Stomach smooth muscle (tissue), 2 donors: Measurements from ENCODE around the gene EXOC4.

Source experiments
- H3K27ac ChIP-seq: one replicate; pipeline ENCODE4 v1.7.0; 2013; ENCODE audit warnings: mild to moderate bottlenecking, low read length, inconsistent platforms
- H3K27me3 ChIP-seq, 2 donors: one replicate each; pipeline ENCODE4 v1.7.0; 2013; ENCODE audit warnings: low read length in 2 of 2; ENCODE audit not compliant: insufficient read depth in 2 of 2, control insufficient read depth in 1 of 2
- H3K36me3 ChIP-seq, 2 donors: one replicate each; pipeline ENCODE4 v1.7.0; 2013; ENCODE audit warnings: low read length in 2 of 2; ENCODE audit not compliant: control insufficient read depth in 2 of 2, insufficient read depth in 2 of 2
- H3K4me1 ChIP-seq: one replicate; pipeline ENCODE4 v1.7.0; 2013; ENCODE audit warnings: low read length; ENCODE audit not compliant: control insufficient read depth, insufficient read depth
- H3K4me3 ChIP-seq, 2 donors: one replicate each; pipeline ENCODE4 v1.7.0; 2013; ENCODE audit warnings: low read length in 2 of 2
- H3K9ac ChIP-seq, 2 donors: one replicate each; pipeline ENCODE4 v1.7.0; 2013; ENCODE audit warnings: low read length in 2 of 2, mild to moderate bottlenecking in 1 of 2
- H3K9me3 ChIP-seq, 2 donors: one replicate each; pipeline ENCODE4 v1.7.0; 2013; ENCODE audit warnings: low read length in 2 of 2; ENCODE audit not compliant: control insufficient read depth in 2 of 2
- donor health status: healthy.
- donor health status: Pancreatic carcinoma.

Gene EXOC4

DNA sequence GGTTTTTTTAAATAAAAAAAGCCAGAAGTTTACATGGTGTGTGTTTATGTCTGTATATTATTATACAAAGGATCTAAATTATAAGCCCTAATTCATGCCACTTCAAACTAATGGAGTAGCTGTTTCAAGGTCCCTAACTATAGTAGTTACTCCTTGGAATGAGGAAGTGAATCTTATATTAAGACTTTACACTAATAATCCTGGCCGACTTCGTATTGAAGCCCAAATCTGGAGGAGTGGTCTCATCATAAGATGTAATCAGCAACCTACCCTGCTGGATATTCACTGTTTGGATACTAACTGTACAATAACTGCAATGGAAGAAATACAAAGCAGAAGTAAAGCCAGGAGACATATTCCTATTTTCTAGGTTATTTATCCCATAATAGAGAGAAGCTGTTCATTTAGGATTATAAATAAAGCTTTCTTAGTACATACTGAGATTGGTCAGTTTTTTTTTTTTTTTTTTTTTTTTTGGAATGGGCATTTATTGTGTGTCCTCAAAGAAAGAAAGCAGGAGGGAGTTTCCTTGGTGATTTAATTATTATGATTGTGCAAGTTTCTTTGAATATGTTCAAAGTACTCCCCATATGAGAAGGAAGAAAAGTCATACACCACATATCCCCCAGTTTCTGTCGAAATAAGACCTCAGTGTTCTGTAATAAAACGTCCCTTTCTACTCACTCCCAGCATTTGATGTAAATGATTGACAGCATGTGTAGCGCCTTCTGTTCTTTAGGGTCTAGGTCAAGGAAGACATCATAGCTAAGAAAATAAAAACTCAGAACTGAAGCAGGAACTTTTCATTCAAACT, 397.8 kb downstream of the EXOC4 start:
- Histone ChIP-seq H3K27me3 (no peaks in the 10 kb centered on the region), H3K9ac (no peak overlapping the region), H3K4me1 (no peaks in the 10 kb centered on the region), H3K27ac (no peak overlapping the region), H3K9me3 (no peaks in the 10 kb centered on the region), H3K36me3 (no peaks in the 10 kb centered on the region), H3K4me3 (no peak overlapping the region)

DNA sequence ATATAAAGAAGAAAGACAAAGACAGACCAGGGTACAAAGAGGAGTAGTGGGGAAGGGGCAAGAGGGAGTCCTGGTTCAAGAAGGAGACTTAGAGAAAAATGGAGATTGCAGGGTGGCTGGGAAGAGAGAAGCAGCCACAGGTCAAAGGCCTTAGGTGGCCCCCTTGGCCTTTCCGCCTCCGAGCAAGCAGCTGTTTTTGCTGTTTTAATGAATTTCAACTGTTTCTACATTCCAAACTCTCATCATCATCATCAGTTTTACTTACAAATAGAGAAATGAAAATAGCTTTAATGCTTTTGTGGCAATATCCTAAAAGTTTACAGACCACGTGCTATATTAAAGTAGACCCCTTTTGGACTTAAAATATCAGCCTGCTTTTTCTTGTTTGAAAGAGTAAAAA, 399.7 kb downstream of the EXOC4 start:
- no peak overlapping the region for H3K4me3 ChIP-seq
- no peak overlapping the region for H3K9ac ChIP-seq
- no peaks in the 10 kb centered on the region for H3K4me1 ChIP-seq
- H3K27me3 ChIP-seq: no peaks in the 10 kb centered on the region
- no peak overlapping the region for H3K27ac ChIP-seq
- H3K36me3 ChIP-seq: no peaks in the 10 kb centered on the region
- no peaks in the 10 kb centered on the region for H3K9me3 ChIP-seq

DNA sequence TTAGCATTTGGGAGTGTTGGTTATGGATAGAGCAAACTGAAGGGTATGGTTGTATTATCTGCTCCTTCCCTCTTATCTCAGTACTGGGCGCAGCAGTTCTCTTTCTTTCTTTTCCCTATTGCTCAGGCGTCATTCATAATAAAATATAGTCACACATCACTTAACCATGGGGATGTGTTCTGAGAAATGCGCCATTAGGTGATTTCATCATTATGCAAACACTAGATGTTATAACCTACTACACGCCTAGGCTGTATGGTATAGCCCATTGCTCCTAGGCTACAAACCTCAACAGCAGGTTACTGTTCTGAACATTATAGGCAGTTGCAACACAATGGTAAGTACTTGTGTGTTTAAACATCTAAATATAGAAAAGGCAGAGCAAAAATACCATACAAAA, 401.7 kb downstream of the EXOC4 start:
- Histone ChIP-seq H3K4me1 (no peaks in the 10 kb centered on the region), H3K4me3 (no peak overlapping the region), H3K36me3 (no peaks in the 10 kb centered on the region), H3K27me3 (no peaks in the 10 kb centered on the region), H3K27ac (no peak overlapping the region), H3K9me3 (no peaks in the 10 kb centered on the region), H3K9ac (no peak overlapping the region)

DNA sequence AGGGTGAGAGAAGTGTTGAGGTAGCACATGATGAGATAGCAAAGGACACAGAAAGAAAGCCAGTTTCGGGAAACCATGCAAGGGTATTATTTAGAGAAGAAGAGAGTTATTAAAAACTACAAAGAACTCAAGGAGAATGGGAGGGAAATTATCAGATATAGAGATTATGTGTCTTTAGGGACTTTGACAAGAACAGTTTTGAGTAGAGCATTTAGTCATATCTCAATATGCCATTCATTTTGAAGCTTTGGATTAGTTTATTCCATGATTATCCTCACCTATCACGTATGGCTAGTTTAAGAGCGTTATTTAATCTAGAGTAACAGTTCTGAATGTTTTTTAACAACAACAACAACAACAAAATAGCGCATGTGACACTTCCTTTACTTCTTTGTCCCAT, 409.4 kb downstream of the EXOC4 start:
- Histone ChIP-seq H3K36me3 (no peaks in the 10 kb centered on the region), H3K9me3 (no peaks in the 10 kb centered on the region), H3K4me3 (no peak overlapping the region), H3K27ac (no peak overlapping the region), H3K9ac (no peak overlapping the region), H3K4me1 (no peaks in the 10 kb centered on the region), H3K27me3 (no peaks in the 10 kb centered on the region)

DNA sequence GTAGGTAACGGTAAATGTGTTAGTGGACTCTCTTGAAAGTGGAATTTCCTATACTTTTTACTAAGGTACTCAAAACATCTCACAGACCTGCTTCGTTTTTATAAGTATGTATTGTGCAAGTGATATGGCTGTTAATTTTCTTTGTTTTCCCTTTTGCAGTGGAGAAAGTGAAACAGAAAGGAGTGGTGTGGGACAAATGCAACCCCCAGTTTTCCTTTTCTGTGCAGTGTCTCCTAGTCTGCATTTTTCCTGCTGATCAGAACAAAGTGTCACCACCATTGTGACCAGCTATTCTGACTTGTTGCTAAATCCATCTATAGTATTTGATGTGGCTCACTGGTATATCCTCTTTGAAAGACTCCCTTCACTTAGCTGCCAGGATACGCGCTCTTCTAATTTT, 410.0 kb downstream of the EXOC4 start:
- no peak overlapping the region for H3K4me3 ChIP-seq
- H3K9ac ChIP-seq: no peak overlapping the region
- H3K27me3 ChIP-seq: no peaks in the 10 kb centered on the region
- no peak overlapping the region for H3K27ac ChIP-seq
- no peaks in the 10 kb centered on the region for H3K36me3 ChIP-seq
- H3K9me3 ChIP-seq: no peaks in the 10 kb centered on the region
- H3K4me1 ChIP-seq: no peaks in the 10 kb centered on the region

DNA sequence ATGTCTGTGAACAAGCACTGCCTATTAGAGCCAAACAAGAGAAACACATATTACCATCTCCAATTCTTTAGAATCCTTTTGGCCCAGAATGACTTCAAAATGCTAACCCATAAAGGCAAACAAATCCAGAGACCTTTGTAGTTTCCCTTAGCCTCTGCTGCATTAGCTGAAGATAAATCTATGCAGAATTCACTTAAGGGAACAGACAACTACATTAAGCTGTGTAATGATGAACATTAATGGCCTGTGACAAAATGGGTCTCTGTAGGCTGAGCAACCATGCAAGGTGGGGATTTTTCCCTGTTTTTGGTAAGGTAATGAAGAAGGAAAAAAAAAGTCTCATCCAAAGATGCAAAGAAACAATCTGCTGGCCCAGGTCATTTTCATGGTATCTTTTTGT, 411.6 kb downstream of the EXOC4 start:
- Histone ChIP-seq H3K36me3 (no peaks in the 10 kb centered on the region), H3K4me3 (no peak overlapping the region), H3K9ac (no peak overlapping the region), H3K27me3 (no peaks in the 10 kb centered on the region), H3K27ac (no peak overlapping the region), H3K9me3 (no peaks in the 10 kb centered on the region), H3K4me1 (no peaks in the 10 kb centered on the region)

DNA sequence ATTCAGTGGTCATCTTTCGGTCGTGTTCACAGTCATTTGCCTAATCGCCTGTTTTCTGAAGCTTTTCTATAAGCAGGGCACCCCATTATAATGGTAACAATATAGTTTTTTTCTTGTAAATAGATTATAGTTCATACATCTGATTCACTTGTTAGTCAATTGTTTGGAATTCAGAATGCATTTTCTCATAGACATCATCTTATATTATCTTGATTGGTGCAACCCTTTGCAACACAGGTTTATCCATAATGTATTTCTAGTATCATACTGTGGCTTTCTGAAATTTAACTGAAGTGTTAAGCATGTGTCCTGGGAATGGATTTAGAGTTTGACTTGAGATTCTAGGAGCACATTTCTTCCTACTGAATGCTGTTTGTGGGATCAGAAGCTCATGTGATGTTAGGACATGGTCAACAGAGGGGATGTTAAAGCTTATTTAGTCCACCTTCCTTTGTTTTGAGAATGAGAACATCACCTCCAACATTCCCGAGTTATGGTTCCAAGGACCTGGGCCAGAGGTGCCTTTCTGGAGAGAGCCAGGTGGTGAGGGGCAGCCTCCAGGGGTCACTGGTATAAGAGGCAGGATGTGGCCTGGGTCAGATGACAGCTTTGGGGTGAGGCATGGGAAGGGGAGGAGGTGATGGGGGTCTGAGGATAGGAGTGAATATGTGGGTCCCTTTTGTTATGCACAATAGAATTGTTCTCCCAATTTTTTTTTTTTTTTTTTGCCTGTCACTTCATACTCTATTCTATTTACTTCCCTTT, 415.6 kb downstream of the EXOC4 start:
- H3K27ac ChIP-seq: no peak overlapping the region
- H3K27me3 ChIP-seq: no peaks in the 10 kb centered on the region

DNA sequence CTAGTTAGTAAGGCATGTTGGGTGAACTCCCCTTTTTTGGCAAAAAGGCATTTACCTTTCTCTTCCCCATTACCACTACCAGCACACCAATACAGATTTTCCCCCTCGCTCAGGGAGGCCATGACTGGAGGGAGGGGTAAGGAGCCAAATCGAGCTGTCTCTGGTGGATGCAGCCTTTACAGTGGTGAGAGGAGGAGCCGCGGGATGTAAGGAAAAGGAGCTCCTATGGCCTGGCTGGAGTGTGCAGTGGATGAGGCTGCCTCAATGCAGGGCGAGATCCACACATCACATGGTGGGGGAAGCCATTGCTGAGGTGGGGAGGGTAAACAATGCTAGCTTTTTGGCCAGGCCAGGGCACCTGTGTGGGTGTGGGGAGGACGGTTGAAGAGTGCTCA, 416.2 kb downstream of the EXOC4 start:
- Histone ChIP-seq H3K9ac (no peak overlapping the region), H3K4me3 (no peak overlapping the region), H3K9me3 (no peaks in the 10 kb centered on the region), H3K27ac (no peak overlapping the region), H3K4me1 (no peaks in the 10 kb centered on the region), H3K36me3 (no peaks in the 10 kb centered on the region), H3K27me3 (no peaks in the 10 kb centered on the region)

More for the DNA sequence above, 415.6 kb downstream of the EXOC4 start:
- no peak overlapping the region for H3K4me3 ChIP-seq
- no peak overlapping the region for H3K9ac ChIP-seq
- H3K4me1 ChIP-seq: no peaks in the 10 kb centered on the region
- H3K9me3 ChIP-seq: no peaks in the 10 kb centered on the region
- H3K36me3 ChIP-seq: no peaks in the 10 kb centered on the region

DNA sequence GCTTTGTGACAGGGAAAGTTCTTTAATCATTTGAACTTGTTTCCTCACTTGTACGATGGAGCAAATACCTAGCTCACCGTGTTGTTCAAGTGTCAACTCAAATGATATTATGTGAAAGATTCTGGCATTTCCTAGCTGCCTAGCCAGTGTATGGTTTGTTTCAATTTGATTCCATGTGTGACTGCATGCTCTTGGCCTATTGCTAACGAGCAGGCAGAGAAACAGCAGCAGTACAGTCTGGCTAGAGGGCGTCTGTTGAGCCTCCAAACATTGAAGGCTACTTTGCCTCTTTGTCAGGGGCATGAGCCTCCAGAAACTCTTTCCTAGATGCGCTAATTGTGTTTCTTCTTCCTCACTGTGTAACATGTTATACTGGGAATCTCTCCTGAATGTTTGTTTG, 417.4 kb downstream of the EXOC4 start:
- no peak overlapping the region for H3K4me3 ChIP-seq
- no peaks in the 10 kb centered on the region for H3K36me3 ChIP-seq
- no peaks in the 10 kb centered on the region for H3K27me3 ChIP-seq
- no peaks in the 10 kb centered on the region for H3K4me1 ChIP-seq
- H3K27ac ChIP-seq: no peak overlapping the region
- no peaks in the 10 kb centered on the region for H3K9me3 ChIP-seq
- no peak overlapping the region for H3K9ac ChIP-seq

DNA sequence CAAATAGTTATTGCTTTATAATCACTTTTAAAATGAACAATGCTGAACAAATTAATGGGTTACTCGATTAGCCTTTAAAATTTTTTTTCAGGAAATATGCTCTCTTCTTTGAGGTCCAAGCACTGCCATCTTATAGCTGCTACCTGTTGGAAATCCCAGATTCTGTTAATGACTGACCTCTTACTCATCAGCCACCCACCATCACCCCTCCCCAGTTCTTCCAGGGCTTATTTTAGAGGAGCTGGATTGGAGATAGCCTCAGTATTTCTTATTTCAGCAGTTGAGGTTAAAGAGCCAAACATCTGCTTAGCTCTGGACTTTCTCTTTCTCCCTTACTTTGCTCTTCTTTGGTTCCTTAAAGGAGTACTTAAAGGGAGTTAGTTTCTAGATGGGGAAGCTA, 420.0 kb downstream of the EXOC4 start:
- Histone ChIP-seq H3K36me3 (no peaks in the 10 kb centered on the region), H3K4me3 (no peak overlapping the region), H3K27me3 (no peaks in the 10 kb centered on the region), H3K9ac (no peak overlapping the region), H3K4me1 (no peaks in the 10 kb centered on the region), H3K27ac (no peak overlapping the region), H3K9me3 (no peaks in the 10 kb centered on the region)
